Vagina (tissue), 2 donors: ENCODE measurements around the gene MARCHF11. TPM values are rescaled to one million over a fixed set of nuclear protein-coding genes. Genes with fewer than 3 reads are reported as not detected.

ENCODE experiments used
- DNase-seq, 2 donors: peaks; one replicate each; pipeline ENCODE4 v3.0.0-alpha.2; 2017; ENCODE audit errors: extremely low spot score in 2 of 2
- H3K27ac ChIP-seq: fragments of 200-600 bp; sonication (generic); one replicate; pipeline ENCODE4 v1.5.1; 2019
- H3K27me3 ChIP-seq: fragments of 200-600 bp; sonication (generic); one replicate; pipeline ENCODE4 v1.5.1; 2019
- H3K36me3 ChIP-seq, 2 donors: fragments of 200-600 bp; sonication (generic); one replicate each; pipeline ENCODE4 v1.5.1; 2017 to 2019
- H3K4me1 ChIP-seq: fragments of 200-600 bp; sonication (generic); one replicate; pipeline ENCODE4 v1.5.1; 2019
- H3K4me3 ChIP-seq, 2 donors: fragments of 200-600 bp; sonication (generic); 1 replicate in 1 of 2; 2 replicates in 1 of 2; pipeline ENCODE4 v1.5.1; 2016 to 2019
- H3K9me3 ChIP-seq: fragments of 200-600 bp; sonication (generic); one replicate; pipeline ENCODE4 v1.5.1; 2019
- CTCF ChIP-seq, 3 experiments: fragments of 450-650 bp in 2 of 3; fragments of 200-600 bp in 1 of 3; sonication (generic) in 1 of 3; IDR thresholded peaks; one replicate each; pipeline ENCODE4 v1.5.1; 2017 to 2019; ENCODE audit warnings: antibody characterized with exemption in 3 of 3, mild to moderate bottlenecking in 2 of 3, moderate library complexity in 2 of 3
- POLR2A ChIP-seq, 2 donors: fragments of 450-650 bp; IDR thresholded peaks; one replicate each; pipeline ENCODE4 v1.6.1; 2017; ENCODE audit warnings: antibody characterized with exemption in 2 of 2, mild to moderate bottlenecking in 2 of 2, moderate library complexity in 2 of 2
- POLR2AphosphoS5 ChIP-seq, 2 donors: sonication (generic); formaldehyde crosslinking; IDR thresholded peaks; one replicate each; pipeline ENCODE4 v1.9.0; 2017; ENCODE audit warnings: antibody characterized with exemption in 2 of 2, mild to moderate bottlenecking in 2 of 2, low read depth in 1 of 2; ENCODE audit not compliant: insufficient read depth in 1 of 2
- intact Hi-C: fragments of 100-400 bp; cut with DNase I; formaldehyde crosslinking; loops from one replicate; pipeline ENCODE4 v1.15.1; 2023
- small RNA-seq: library from RNA; depleted of rRNA; stranded (forward); fragments of <200 nt; gene quantifications from one replicate; pipeline ENCODE3, GENCODE V24; 2016
- total RNA-seq: library from RNA; depleted of rRNA; stranded (reverse); fragments of >200 nt; gene quantifications from one replicate; pipeline ENCODE4 v1.2.3, GENCODE V29; 2016

MARCHF11 gene
- total RNA-seq, 1 donor from 2014 or later: not detected

- no peaks in the 10 kb centered on the region for H3K9me3 ChIP-seq
- no peak overlapping the region for H3K4me3 ChIP-seq
- H3K4me1 ChIP-seq: no peaks in the 10 kb centered on the region
- TF ChIP-seq POLR2A (IDR thresholded peaks at IDR 0.05): no peak
- TF ChIP-seq POLR2AphosphoS5 (IDR thresholded peaks at IDR 0.05; ENCODE audit: insufficient read depth in 1 of 2, low read depth in 1 of 2): no peak
- no peak for TF ChIP-seq CTCF (IDR thresholded peaks at IDR 0.05)
- no peak overlapping the region for H3K27ac ChIP-seq
- no peak for DNase-seq
- H3K27me3 ChIP-seq: no peaks in the 10 kb centered on the region
- intact Hi-C loops: no loop called here
- H3K36me3 ChIP-seq: no peaks in the 10 kb centered on the region
Observed at GRCh38 chr5:16025681-16026080, 153.9 kb downstream of the MARCHF11 start.

- Histone ChIP-seq H3K36me3 (no peaks in the 10 kb centered on the region), H3K9me3 (no peaks in the 10 kb centered on the region), H3K27ac (no peak overlapping the region), H3K4me1 (no peaks in the 10 kb centered on the region), H3K4me3 (no peak overlapping the region), H3K27me3 (no peaks in the 10 kb centered on the region)
- TF ChIP-seq POLR2A (IDR thresholded peaks at IDR 0.05): no peak
- no peak for TF ChIP-seq POLR2AphosphoS5 (IDR thresholded peaks at IDR 0.05; ENCODE audit: insufficient read depth in 1 of 2, low read depth in 1 of 2)
- TF ChIP-seq CTCF (IDR thresholded peaks at IDR 0.05): no peak
- intact Hi-C loops: no loop called here
- no peak for DNase-seq
Observed at GRCh38 chr5:16018970-16019369, 160.6 kb downstream of the MARCHF11 start.

- TF ChIP-seq POLR2A (IDR thresholded peaks at IDR 0.05) (no peak), CTCF (IDR thresholded peaks at IDR 0.05) (no peak), POLR2AphosphoS5 (IDR thresholded peaks at IDR 0.05; ENCODE audit: insufficient read depth in 1 of 2, low read depth in 1 of 2) (no peak)
- no peak overlapping the region for H3K27ac ChIP-seq
- intact Hi-C loops: no loop called here
Observed at GRCh38 chr5:16017720-16018119, 161.9 kb downstream of the MARCHF11 start.

More at GRCh38 chr5:16017720-16018119, 161.9 kb downstream of the MARCHF11 start:
- Histone ChIP-seq H3K4me1 (no peaks in the 10 kb centered on the region), H3K27me3 (no peaks in the 10 kb centered on the region), H3K4me3 (no peak overlapping the region), H3K9me3 (no peaks in the 10 kb centered on the region), H3K36me3 (no peaks in the 10 kb centered on the region)
- DNase-seq: no peak

Small RNA genes within 50 kb of the gene (small RNA-seq; reads per million reads assigned to genes)
- gene RNA5SP178: not detected
